Umbilical cord (tissue), 2 donors: ENCODE measurements around the gene VWF. TPM values are rescaled to one million over a fixed set of nuclear protein-coding genes. Genes with fewer than 3 reads are reported as not detected.
"Not testable (repeated sequence)": the region's sequence is repeated elsewhere in the genome, so short reads cannot be mapped to it uniquely, and the experiment has no call there.

ENCODE experiments used
- DNase-seq: peaks from one replicate; pipeline ENCODE4 v3.0.0-alpha.2; 2015; ENCODE audit warnings: low spot score
- total RNA-seq: library from RNA; depleted of rRNA; stranded (reverse); fragments of >200 nt; gene quantifications from one replicate; pipeline ENCODE4 v1.2.3, GENCODE V29; 2014; ENCODE audit warnings: low replicate concordance; ENCODE audit not compliant: insufficient read depth

The VWF gene
- total RNA-seq, 1 donor from 2014 or later = 99.9 TPM

DNA sequence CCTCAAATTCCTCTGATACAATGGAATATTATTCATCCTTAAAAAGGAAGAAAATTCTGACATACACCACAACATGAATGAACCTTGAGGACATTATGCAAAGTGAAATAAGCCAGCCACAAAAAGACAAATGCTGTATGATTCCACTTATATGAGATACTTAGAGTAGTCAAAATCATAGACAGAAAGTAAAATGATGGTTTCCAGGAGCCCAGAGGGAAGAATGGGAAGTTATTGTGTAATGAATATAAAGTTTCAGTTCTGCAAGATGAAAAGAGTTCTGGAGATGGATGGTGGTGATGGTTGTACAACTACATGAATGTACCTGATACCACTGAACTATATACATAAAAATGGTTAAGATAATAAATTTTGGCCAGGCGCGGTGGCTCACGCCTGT, 18.3 kb downstream of the VWF start:
- no peak for DNase-seq

DNA sequence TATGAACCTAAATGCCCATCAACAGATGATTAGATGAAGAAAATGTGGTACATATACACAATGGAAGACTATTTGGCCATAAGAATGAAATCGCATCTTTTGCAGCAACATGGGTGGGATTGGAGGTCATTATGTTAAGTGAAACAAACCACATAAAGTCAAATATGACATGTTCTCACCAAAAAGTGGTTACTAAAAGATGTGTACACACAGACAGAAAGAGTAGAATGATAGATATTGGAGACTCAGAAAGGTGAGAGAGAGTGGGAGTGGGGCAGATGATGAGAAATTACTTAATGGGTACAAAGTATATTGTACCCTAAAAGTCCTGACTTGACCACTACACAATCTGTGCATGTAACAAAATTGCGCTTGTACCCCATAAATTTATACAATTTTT, 19.6 kb downstream of the VWF start:
- no peak for DNase-seq

DNA sequence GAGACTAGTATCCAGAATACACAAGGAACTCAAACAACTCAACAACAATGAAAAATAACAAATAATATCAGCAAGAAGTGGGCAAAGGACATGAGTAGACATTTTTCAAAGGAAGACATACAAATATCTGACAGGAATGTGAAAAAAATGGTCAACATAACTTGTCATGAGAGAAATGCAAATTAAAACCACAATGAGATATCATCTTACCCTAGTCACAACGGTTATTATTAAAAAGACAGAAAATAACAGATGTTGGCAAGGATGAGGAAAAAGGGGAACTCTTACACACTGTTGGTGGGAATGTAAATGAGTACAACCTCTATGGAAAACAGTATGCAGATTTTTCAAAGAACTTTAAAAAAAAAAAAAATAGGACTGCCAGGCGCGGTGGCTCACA, 20.4 kb downstream of the VWF start:
- no peak for DNase-seq

DNA sequence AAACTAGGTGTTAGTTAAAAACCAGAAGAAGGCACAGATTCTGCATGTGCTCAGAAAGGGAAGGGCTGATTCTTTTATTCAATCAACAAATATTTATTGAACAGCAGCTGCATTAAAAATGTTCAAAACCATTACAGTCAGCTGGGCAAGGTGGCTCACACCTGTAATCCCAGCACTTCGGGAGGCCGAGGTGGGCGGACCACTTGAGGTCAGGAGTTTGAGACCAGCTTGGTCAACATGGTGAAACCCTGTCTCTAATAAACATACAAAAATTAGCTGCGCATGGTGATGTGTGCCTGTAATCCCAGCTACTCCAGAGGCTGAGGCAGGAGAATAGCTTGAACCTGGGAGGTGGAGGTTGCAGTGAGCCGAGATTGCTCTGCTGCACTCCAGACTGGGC, 22.4 kb downstream of the VWF start:
- not testable (repeated sequence) for DNase-seq

DNA sequence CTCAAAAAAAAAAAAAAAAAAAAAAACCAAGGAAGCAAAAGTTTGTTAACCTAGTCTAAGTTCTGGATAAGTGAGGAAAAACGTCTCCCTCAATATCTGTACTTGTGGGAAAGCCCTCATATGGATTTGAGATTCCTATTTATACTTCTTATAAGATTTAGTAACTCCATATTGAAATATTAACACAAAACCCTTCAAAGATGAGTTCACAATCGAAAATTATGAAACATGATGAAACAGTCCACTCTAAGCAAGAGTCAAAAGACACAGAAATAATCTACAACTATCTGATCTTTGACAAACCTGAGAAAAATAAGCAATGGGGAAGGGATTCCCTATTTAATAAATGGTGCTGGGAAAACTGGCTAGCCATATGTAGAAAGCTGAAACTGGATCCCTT, 25.2 kb downstream of the VWF start:
- DNase-seq = no peak

DNA sequence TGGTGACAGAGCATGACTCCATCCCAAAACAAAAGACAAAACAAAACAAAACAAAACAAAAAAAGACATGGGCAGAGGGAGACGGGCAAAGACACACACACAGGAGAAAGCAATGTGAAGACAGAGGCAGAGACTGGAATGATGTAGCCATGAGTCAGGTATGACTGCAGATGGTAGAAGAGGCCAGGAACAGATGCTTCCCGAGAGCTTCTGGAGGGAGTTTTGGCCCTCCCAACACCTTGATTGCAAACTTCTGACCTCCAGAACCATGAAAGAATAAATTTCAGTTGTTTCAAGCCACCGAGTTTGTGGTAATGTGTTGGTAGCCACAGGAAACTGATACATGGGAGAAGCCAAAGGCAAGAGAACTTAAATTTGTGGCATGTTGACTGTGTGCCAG, 27.1 kb downstream of the VWF start:
- no peak for DNase-seq

DNA sequence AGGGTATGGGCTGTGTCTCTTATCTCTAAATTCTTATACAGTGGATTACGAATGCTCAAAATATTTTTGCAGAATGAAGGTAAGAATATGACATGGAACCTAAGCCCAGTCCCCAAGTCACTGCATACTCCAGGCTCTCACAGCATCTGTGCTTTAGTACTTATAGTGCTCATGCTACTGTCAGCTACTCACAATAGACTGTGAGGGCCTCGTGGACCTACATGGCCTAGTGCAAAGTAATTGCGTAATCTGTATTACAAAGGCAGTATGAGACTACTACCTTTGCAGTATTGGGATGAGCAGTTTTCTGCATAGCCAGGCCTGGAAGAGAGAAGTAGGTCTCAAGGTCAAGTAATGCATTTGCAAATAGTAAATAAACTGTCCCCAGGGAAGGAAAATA, 27.9 kb downstream of the VWF start:
- no peak for DNase-seq

DNA sequence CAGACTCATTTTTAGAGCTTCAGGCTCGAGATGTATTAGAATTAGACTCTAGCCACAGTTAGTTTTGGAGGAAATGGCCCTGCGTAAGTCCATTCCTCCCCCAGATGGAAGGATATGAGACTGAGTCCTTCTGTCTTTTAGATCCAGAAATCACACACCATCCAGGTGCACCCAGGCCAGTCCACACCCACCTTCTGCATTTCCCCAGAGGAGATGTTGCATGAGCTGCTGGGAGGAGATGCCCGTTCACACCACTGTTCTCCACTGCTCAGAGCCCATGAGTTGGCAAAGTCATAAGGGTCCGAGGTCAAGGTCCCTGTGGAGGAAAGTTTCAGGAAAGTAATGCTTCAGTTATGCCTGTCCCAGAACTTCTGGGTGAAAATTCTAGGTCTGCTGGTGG, 29.2 kb downstream of the VWF start:
- DNase-seq = no peak

DNA sequence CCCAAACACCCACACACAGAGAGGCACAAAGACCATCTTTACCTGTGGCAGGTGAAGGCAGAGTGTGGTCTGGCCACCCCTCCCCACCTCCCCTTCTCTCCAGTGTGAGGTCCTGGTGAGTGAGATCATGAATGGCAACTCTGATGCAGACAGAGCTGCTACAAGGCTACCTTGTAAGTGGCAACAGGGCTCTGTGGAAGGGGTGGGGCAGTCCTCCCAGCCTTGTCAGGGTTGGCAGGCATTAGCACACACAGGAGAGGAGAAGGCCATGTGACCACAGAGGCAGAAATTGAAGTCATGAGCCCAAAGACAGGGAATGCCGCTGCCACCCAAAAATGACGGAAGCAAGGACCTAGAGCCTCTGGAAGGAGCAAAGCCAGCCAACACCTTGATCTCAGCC, 30.7 kb downstream of the VWF start:
- DNase-seq = no peak

DNA sequence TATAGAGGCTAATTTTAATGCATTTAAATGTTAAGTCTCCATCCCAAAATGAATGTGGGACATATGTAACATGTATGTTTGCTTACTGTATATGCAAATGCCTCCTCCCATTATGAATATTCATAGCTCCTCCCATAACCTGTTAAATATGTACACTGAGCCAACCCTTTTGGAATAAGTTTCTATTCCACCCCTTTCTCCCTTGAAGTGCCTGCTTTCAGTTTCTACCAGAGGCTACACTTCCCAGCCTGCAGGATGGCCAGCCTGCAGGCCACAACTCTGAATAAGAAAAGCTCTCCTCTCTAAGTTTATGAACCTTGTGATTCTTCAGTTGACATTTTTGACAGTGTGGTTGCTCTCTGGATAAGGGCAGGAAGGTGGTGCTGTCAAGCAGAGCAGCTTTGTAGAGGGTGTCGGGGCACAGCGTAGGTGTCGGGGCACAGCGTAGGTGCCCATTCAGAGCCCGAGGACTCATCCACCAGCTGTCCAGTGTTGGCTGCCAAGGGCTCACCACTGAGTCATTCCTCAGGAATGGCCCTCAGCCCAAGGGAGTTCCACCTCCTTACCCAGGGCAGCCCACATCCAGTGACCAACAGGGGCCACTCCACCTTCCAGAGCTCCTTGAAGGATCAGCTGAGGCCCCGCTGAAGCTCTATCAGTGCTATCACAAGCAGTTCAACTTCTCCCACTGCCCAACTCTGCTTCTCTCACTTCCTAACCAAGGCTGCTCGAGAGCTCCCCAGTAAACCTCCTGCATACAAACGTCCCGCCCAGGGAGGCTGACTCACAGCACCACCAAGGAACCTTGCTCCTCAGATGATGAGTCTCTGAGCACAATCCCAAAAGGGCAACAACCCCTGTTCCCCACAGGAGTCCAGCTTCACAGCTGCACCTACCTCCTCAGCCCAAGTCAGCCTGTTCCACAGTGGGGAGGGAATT, 31.4 kb downstream of the VWF start:
- peak; percentile 45 for DNase-seq

DNA sequence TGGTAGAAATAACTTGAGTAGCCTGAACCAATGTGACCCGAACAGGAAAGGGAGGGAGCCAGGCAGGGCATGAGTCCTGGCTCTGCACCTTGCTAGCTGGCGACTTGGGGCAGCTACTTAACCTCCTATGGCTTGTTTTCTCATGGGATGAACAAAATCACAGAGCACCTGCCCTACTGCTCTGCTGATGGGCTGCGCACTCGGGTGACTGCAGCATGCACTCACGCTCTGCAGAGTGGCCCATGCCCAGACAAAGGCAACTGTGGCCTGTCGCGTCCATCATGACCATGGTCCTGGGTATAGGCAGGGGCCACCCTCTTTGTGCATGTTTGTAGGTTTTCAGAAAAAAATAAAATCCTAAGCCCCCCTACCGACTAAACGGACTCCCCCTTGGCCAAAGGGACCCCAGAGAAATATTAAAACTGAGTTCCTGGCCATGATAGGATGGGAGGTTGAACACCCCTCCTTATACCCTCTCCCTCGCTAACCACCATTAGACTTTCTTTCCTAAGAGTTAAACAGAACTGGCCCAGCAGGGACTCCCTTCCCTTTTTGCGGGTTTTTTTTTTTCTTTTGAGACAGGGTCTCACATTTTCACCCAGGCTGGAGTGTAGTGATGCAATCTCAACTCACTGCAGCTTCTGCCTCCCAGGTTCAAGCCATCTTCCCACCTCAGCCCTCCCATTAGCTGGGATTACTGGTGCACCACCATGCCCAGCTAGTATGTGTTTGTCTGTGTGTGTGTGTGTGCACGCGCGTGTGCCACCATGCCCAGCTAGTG, 32.5 kb downstream of the VWF start:
- no peak for DNase-seq

DNA sequence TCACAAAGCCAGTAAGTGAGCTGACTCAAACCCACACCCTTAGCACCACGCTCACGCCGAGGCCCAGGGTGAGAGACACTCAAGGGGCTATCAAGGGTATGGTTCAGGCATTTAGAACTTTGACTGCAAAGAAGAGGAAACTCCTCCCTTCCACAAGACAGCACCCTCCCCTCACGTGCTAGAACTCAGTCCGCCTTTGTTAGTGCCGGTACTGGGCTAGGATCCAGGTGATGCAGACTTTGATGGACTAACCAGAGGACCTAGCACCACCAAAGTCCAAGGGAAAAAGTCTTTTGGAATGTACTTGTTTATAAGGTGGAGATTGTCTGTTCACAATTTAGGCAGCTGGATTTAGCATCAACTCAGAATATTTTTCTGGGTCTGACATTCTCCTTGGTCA, 33.7 kb downstream of the VWF start:
- DNase-seq = no peak

DNA sequence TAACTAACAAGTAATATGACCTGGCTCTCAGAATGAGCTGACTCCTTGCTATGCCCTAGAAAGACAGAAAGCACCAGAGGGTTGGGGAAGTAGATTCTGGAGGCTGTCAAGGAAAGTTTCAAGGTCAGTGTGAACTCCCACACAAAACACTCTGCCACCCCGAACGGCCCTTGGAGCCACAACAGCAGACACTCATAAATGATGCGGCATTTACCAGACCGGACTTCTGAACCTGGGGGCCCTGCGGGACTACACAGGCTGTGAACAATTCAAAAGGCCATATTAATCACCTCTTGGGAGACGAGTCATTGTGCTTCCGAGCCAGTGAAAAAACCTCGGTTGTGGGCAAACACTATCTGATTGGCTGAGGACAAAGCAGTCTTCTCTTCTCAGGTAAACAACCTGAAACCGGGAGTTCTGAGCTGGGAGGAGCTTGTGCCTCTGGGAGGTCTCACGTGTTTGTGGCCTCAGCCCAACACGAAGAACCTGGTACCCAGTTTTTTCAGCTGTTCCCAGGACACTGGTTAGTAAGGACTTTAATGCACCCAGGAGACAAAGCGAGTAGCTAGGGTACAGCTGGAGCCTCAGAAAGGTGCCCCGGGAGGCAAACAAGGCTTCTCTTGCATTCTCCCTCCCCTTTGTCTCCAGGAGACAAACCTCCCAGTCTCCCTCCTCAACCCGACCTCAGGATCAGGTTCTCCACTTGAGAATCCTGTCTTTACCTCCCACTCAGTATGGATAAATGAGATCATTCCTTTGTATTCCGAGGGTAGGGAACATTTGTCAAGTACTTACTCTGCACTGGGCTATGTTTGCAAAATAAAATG, 35.3 kb downstream of the VWF start:
- DNase-seq = no peak

DNA sequence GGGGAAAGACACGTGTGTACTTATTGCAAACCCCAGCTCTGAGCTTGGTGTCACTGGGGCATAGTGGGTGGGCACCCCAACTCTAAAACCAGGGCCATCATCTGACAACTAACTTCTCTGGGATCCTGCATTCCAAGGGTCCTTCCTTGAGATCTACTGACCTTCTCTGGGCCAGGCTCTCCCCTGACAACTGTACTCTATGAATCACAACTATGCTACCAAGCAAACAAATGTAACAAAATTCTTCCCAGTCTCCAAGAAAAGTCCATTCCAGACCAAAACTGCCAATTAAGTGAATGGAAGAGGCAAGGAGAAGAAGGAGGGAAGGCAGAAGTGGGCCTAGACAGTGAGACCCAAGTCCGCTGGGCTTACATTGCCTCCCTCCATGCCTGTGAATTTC, 38.2 kb downstream of the VWF start:
- DNase-seq = no peak

DNA sequence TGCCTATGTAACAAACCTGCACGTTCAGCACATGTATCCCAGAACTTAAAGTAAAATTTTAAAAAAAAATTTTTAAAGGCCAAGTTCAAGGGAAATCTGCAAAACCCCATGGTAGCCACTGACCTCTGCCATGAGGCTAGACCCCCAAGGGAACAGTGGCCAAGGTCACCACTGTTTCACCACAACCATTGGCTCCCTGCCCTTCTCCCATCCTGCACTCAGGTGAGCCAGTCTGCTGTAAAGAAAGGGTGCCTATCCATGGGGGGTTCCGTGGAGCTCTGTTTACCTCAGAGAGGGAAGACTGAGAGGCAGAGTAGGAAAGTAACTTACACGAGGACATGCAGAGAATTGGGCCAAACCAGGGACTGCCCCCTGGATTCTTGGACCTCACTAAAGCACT, 38.6 kb downstream of the VWF start:
- DNase-seq = no peak

DNA sequence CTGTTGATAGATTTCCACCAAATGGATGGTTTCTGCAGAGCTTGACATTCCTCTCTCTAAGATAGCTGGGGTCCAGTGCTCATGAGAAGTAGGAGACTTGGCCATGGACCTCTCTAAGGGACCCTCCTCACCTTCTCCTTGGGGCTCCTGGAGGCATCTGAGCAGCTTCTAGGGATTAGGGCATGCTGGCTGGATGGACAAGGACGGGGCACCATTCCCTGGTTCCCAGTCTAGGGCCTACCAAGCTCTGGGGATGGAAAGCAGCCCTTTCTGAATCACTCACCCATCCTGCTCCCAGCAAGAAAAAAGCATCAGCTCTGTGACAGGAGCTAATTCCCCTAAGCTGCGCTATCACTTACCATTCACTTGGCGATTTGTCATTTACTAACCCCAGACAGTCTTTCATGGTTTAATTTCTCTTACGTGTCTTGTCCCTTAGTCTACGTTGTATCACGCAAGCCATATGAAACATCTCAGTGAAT, 39.5 kb downstream of the VWF start:
- no peak for DNase-seq

DNA sequence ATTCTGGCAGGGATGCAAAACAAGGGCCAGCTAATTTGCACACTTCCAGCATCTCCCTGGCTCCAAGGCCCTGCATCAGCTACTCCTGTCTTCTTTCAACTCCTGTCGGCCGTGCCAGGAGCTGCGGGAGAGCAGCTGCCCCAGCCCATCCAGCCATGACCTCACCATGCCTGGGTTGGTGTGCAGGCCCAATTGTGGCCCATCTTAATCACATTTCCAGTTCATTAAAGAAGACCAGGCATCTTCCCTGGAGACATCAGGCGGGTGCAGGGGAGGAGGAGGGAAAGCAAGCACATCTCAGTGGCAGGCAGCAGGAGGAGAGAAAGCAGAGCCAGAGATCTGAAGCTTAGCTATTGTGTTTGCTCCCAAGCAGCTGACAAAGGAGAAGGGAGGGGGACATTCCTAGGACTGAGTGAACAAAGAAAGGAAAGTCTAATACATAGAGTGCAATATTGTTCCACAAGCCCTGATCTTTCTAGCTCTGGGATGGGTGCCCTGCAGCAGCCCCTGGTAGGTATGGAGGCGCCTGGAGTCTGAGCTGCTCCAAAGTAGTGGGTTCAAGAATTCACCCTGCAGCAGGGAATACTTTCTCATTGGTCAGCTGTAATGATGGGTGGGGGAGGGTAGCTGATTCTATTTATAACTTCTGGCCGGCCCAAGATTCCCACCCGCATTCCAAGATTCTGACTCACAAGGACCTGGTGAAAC, 40.1 kb downstream of the VWF start:
- DNase-seq = peak; percentile 62

DNA sequence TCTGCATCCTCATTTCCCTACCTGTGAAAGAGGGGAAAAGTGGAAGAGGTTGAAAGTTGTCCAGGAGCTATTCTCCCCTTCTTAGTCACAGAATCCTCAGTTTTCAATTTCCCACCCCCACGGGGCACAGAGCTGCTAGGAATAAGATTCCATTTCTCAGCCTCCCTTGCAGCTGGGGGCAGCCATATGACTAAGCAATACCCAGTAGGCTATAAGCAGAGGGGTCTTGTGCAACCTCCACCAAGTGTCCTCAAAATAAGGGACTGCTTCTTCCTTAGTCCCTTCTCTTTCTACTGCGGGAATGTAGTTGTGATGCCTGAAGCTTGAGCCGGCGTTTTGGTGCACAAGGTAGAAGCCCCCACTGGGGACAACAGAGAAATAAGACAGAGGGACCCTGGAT, 40.9 kb downstream of the VWF start:
- no peak for DNase-seq

DNA sequence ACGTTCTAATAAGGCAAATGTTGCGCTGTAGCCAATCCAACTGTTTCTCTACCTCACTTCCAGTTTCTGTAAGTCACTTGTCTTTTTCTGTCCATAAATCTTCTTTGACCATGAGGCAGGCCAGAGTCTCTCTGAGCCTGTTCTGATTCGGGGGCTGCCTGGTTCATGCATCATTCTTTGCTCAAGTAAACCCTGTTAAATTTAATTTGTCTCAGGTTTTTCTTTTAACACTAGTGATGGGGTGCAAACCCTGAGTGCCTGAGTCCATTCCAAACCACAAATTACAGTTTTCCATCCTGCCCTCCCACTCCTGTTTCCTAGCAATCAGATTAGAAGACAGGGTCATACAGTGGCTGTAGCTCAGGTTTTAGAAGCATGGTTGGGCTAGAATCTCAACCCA, 41.9 kb downstream of the VWF start:
- DNase-seq = no peak

DNA sequence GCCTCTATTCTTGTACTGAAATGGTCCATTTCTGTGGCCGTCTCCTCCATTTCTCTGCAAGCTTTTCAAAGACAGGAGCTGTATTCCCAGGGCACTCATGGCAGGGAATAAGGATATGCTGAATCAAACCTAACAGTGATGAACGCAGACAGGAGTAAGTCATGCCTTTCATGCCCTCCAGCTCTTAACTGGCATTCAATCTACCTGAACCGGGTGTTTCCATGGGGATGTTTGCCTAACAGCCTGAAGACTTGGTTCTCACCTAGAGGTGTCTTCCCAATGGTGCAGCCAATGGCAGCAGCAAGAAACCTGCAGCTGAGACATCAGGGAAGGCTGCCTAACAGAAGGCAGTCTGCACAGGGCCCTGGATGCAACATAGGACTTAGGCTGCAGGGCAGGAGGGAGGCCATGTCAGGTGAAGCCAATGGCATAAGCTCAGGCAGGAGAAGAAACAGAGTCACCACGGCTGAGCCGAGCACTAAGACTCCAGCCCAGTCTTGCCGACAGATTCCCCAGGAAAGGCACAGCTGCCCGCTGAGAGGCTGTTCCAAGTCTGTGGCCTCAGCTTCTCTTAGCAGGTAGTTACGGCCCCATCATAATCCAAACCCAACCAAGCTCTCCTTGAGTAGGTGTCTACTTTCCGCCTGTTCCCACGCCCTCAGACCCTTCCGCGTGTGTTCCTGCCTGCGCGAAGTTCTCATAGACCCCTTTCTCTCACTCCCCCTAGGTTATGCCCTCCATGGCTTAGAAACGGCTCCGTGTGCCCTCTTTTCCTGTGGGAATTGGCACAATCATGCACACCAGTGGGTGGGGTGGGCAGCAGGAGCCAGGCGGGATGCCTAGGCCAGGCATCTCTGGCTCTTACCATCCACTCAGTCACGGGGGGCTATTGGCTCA, 44.1 kb downstream of the VWF start:
- DNase-seq = no peak
